HepG2 (cell line): ENCODE results near the gene GRID1. TPM values are rescaled to one million over a fixed set of nuclear protein-coding genes. Genes with fewer than 3 reads are reported as not detected.
A peak's percentile ranks its signal among the peaks of the same experiment; 100 is the strongest.

Experiments
- ATAC-seq: fragments of 200-7000 bp; cut with Tn5 transposase; 3 replicates; pipeline ENCODE4 v1.9.1; 2020; ENCODE audit warnings: mild to moderate bottlenecking, moderate library complexity
- BruUV-seq: library from RNA; stranded (reverse); fragments of 400-500 nt; replicated peaks from 2 replicates; lab custom pipeline; 2021; lab: Mats Ljungman, UMichigan
- CTCF ChIA-PET: fragments of 300-600 bp; formaldehyde crosslinking; extraction: SDS; loops from one replicate; lab custom pipeline; 2021; ENCODE audit warnings: low total read pairs, inconsistent platforms, low intra/inter-chr PET ratio; lab: Yijun Ruan, JAX
- POLR2A ChIA-PET: fragments of 350-600 bp; sonication (Branson Sonifier 250); formaldehyde crosslinking; loops from one replicate; lab custom pipeline; 2020; ENCODE audit warnings: antibody characterized with exemption, inconsistent platforms; lab: Yijun Ruan, JAX
- DNase-seq: peaks from one replicate; pipeline ENCODE4 v3.0.0-alpha.2; 2015; ENCODE audit warnings: low spot score
- FAIRE-seq: peaks from 3 replicates; lab custom pipeline; 2011; peaks lifted over from hg19 to GRCh38; lab: Jason Lieb, UNC
- H2AFZ ChIP-seq: one replicate; pipeline ENCODE4 v1.6.1; 2011; ENCODE audit warnings: low read length, inconsistent platforms
- H3K27ac ChIP-seq: fragments of 300-600 bp; 3 replicates; pipeline ENCODE4 v1.8.0; 2011; ENCODE audit warnings: mixed run types, mild to moderate bottlenecking, mixed read lengths, low read length, inconsistent platforms; ENCODE audit not compliant: insufficient read depth; ENCODE audit errors: extremely low read length
- H3K27me3 ChIP-seq, 2 experiments: fragments of 200-600 bp in 1 of 2; 2 replicates in 1 of 2; 3 replicates in 1 of 2; pipeline versions ENCODE4 v1.6.0 to v1.8.0; 2011; ENCODE audit warnings: low read length in 2 of 2, mild to moderate bottlenecking in 2 of 2, moderate library complexity in 2 of 2, inconsistent platforms in 1 of 2; ENCODE audit not compliant: insufficient read depth in 2 of 2, control insufficient read depth in 1 of 2
- H3K36me3 ChIP-seq, 2 experiments: fragments of 200-600 bp in 1 of 2; replicated peaks in 1 of 2; 2 replicates in 1 of 2; 3 replicates in 1 of 2; pipeline versions ENCODE4 v1.5.1 to v1.8.0; 2011; ENCODE audit warnings: low read length in 2 of 2, inconsistent platforms in 1 of 2; ENCODE audit not compliant: insufficient read depth in 2 of 2, control insufficient read depth in 1 of 2
- H3K4me1 ChIP-seq: 2 replicates; pipeline ENCODE4 v1.5.1; 2012; ENCODE audit warnings: low read length, inconsistent platforms; ENCODE audit not compliant: insufficient read depth
- H3K4me2 ChIP-seq: 2 replicates; pipeline ENCODE4 v1.6.0; 2011; ENCODE audit warnings: low read depth, low read length, inconsistent platforms
- H3K4me3 ChIP-seq, 3 experiments: fragments of 200-600 bp in 1 of 3; sonication (generic), shearing (Covaris generic) in 1 of 3; replicated peaks in 1 of 3; 2 replicates each; pipeline ENCODE4 v1.5.1; 2011 to 2016; ENCODE audit warnings: low read length in 3 of 3, inconsistent platforms in 2 of 3, low read depth in 2 of 3, mild to moderate bottlenecking in 2 of 3, control low read depth in 1 of 3, mixed read lengths in 1 of 3; ENCODE audit not compliant: insufficient read depth in 1 of 3
- H3K79me2 ChIP-seq: one replicate; pipeline ENCODE4 v1.6.1; 2011; ENCODE audit warnings: low read length, inconsistent platforms; ENCODE audit not compliant: insufficient read depth
- H3K9ac ChIP-seq: 2 replicates; pipeline ENCODE4 v1.6.0; 2011; ENCODE audit warnings: mild to moderate bottlenecking, low read depth, low read length, inconsistent platforms; ENCODE audit not compliant: insufficient read depth
- H3K9me3 ChIP-seq: 2 replicates; pipeline ENCODE4 v1.5.1; 2012; ENCODE audit warnings: mild to moderate bottlenecking, low read length
- H4K20me1 ChIP-seq: 2 replicates; pipeline ENCODE4 v1.6.0; 2011; ENCODE audit warnings: inconsistent platforms, mild to moderate bottlenecking, low read length, moderate library complexity; ENCODE audit not compliant: insufficient read depth
- ARNT2 ChIP-seq: sonication (generic); formaldehyde crosslinking; IDR thresholded peaks from 2 replicates; pipeline ENCODE4 v1.8.0; 2022; ENCODE audit warnings: mild to moderate bottlenecking, low read depth, missing genetic modification reagents, moderate library complexity
- CEBPZ ChIP-seq: IDR thresholded peaks from 2 replicates; pipeline ENCODE4 v1.6.1; 2012; ENCODE audit warnings: low read length, improper control_type of control experiment
- HNRNPLL ChIP-seq: fragments of 200-400 bp; formaldehyde crosslinking; IDR thresholded peaks from 2 replicates; pipeline ENCODE4 v1.6.1; 2017; ENCODE audit warnings: mild to moderate bottlenecking, low read depth, low read length; ENCODE audit not compliant: poor library complexity, severe bottlenecking
- MAZ ChIP-seq, 2 experiments: sonication (generic) in 1 of 2; formaldehyde crosslinking in 1 of 2; IDR thresholded peaks; 2 replicates each; pipeline versions ENCODE4 v1.5.0 to v1.6.1; 2012 to 2020; ENCODE audit warnings: low read depth in 2 of 2, mild to moderate bottlenecking in 2 of 2, borderline replicate concordance in 1 of 2, improper control_type of control experiment in 1 of 2, low read length in 1 of 2, missing genetic modification reagents in 1 of 2, moderate library complexity in 1 of 2
- RAD21 ChIP-seq: fragments of 450-650 bp; formaldehyde crosslinking; IDR thresholded peaks from 2 replicates; pipeline ENCODE4 v1.5.0; 2020; ENCODE audit warnings: mild to moderate bottlenecking
- SIX1 ChIP-seq: sonication (generic); formaldehyde crosslinking; IDR thresholded peaks from 2 replicates; pipeline ENCODE4 v1.4.0; 2020; ENCODE audit warnings: missing genetic modification reagents, borderline replicate concordance
- UBTF ChIP-seq: sonication (generic); formaldehyde crosslinking; IDR thresholded peaks from 2 replicates; pipeline ENCODE4 v1.4.0; 2020; ENCODE audit warnings: mild to moderate bottlenecking, missing genetic modification reagents
- ZFP36L1 ChIP-seq: sonication (generic); formaldehyde crosslinking; IDR thresholded peaks from 2 replicates; pipeline ENCODE4 v1.8.0; 2022; ENCODE audit warnings: mild to moderate bottlenecking, missing genetic modification reagents, moderate library complexity
- ZMYM3 ChIP-seq: sonication (generic); formaldehyde crosslinking; IDR thresholded peaks from 2 replicates; pipeline ENCODE4 v1.5.1; 2020; ENCODE audit warnings: mild to moderate bottlenecking, missing genetic modification reagents
- ZNF687 ChIP-seq: sonication (generic); formaldehyde crosslinking; IDR thresholded peaks from 2 replicates; pipeline ENCODE4 v1.5.1; 2020; ENCODE audit warnings: mild to moderate bottlenecking, missing genetic modification reagents, moderate library complexity
- WGBS: methylation state at CpG from one replicate; pipeline ENCODE4 v1.1.6; 2017; ENCODE audit warnings: low lambda C conversion rate; 5-methylcytosine and 5-hydroxymethylcytosine counted together
- in situ Hi-C: cut with HindIII; loops from 2 replicates; pipeline ENCODE4 v1.10.0; 2017; ENCODE audit warnings: low pct_unique_long_range_greater_than_20kb; ENCODE audit not compliant: extremely low pct_ligation_motif_present
- intact Hi-C: fragments of 100-400 bp; cut with micrococcal nuclease; formaldehyde crosslinking; loops from one replicate; pipeline ENCODE4 v1.10.0; 2022; ENCODE audit not compliant: unreplicated experiment
- polyA plus RNA-seq, 8 experiments: library from polyadenylated mRNA; depleted of rRNA in 3 of 8; stranded (reverse) in 7 of 8; unstranded in 1 of 8; fragments of >200 nt; fragmentation: Illumina TruSeq in 4 of 8; extraction: Trizol in 4 of 8; gene quantifications; 2 replicates each; pipeline versions ENCODE4 v1.2.1 to v1.2.3, GENCODE V29; 2011 to 2016; ENCODE audit warnings: low read depth in 4 of 8, missing spikeins in 1 of 8, mixed read lengths in 1 of 8; ENCODE audit not compliant: insufficient read depth in 1 of 8
- total RNA-seq, 5 experiments: library from RNA; depleted of rRNA; stranded (reverse); fragments of >200 nt; fragmentation: Illumina TruSeq; extraction: Trizol; gene quantifications; 2 replicates each; pipeline ENCODE4 v1.2.3, GENCODE V29; 2016; ENCODE audit warnings: low read depth in 1 of 5

GRID1 gene
- total and polyA plus RNA-seq, 2 of the 13 experiments (the other 11 are each of a cell fraction or from before 2014, with no cell fraction given): 0.05 TPM; not detected in 1

GRCh38 chr10:86363184-86363832 lies 3.3 kb downstream of the GRID1 start:
- peaks cover 12 to 77% of the 10 kb centered on the region in 2 experiments for H3K27me3 ChIP-seq
- intact Hi-C loops: no loop called here
- no peak overlapping the region for H3K4me3 ChIP-seq
- H4K20me1 ChIP-seq: 0 out of 2 replicates have a peak, but pooled peaks cover 2% of the 10 kb centered on the region
- ChIA-PET POLR2A (no interaction called here), CTCF (no interaction called here)
- no peak overlapping the region for H3K4me2 ChIP-seq
- no peaks in the 10 kb centered on the region for H3K36me3 ChIP-seq
- H3K27ac ChIP-seq: no peak overlapping the region
- no peak overlapping the region for H2AFZ ChIP-seq
- in situ Hi-C loops: no loop called here
- H3K4me1 ChIP-seq: peaks cover 18% of the 10 kb centered on the region
- no TSS peak for BruUV-seq
- H3K9ac ChIP-seq: no peak overlapping the region
- ATAC-seq (peak; percentile 65), DNase-seq (no peak), FAIRE-seq (no peak)
- WGBS: 21% methylated on average over 13 of the region's 80 CpGs
- H3K79me2 ChIP-seq: no peaks in the 10 kb centered on the region
- no peaks in the 10 kb centered on the region for H3K9me3 ChIP-seq
- TF ChIP-seq CEBPZ (no peak), ZMYM3 (CRISPR knock-in tag) (no peak), HNRNPLL (peak; percentile 83), SIX1 (no peak), ZNF687 (CRISPR knock-in tag) (peak; percentile 42; the same call in 1 of the 2 replicates), UBTF (CRISPR knock-in tag) (peak; percentile 21; the same call in 1 of the 2 replicates), RAD21 (CRISPR knock-in tag) (peak; percentile 42; the same call in 1 of the 2 replicates), ARNT2 (CRISPR knock-in tag) (no peak), MAZ (IDR thresholded peaks at IDR 0.05; ENCODE audit: borderline replicate concordance, low read depth, low read length) (no peak), MAZ (CRISPR knock-in tag; IDR thresholded peaks at IDR 0.05; ENCODE audit: low read depth) (no peak), ZFP36L1 (CRISPR knock-in tag) (no peak)
